Panc1 (cell line): ENCODE results near the gene TMEM131.

Experiments
- CTCF ChIP-seq: fragments of 450-650 bp; IDR thresholded peaks from 2 replicates; pipeline ENCODE4 v1.5.1; 2017; ENCODE audit warnings: mild to moderate bottlenecking
- REST ChIP-seq, 2 experiments: IDR thresholded peaks; 2 replicates each; pipeline ENCODE4 v1.6.1; 2011 to 2012; ENCODE audit warnings: low read depth in 2 of 2, control low read depth in 1 of 2, low read length in 1 of 2, mild to moderate bottlenecking in 1 of 2, moderate library complexity in 1 of 2; ENCODE audit not compliant: insufficient read depth in 1 of 2

- TF ChIP-seq CTCF: no peak
- TF ChIP-seq REST (IDR thresholded peaks at IDR 0.05; ENCODE audit: insufficient read depth in 1 of 2, low read depth in 2 of 2, low read length in 1 of 2): no peak
These were observed 287.7 kb downstream of the TMEM131 start for GRCh38 chr2:97708048-97708380.
